Lower lobe of right lung (tissue), 2 donors: ENCODE results near the gene UBE2G2. TPM values are rescaled to one million over a fixed set of nuclear protein-coding genes. Genes with fewer than 3 reads are reported as not detected.

Experiments
- ATAC-seq, 2 donors: fragments of 200-7000 bp; cut with Tn5 transposase; one replicate each; pipeline ENCODE4 v1.9.1; 2020 to 2022; ENCODE audit warnings: mild to moderate bottlenecking in 2 of 2, moderate library complexity in 2 of 2
- DNase-seq: peaks from one replicate; pipeline ENCODE4 v3.0.0-alpha.2; 2020
- H3K27ac ChIP-seq: fragments of 200-600 bp; one replicate; pipeline ENCODE4 v1.8.0; 2022
- H3K27me3 ChIP-seq: fragments of 200-600 bp; one replicate; pipeline ENCODE4 v1.8.0; 2022; ENCODE audit warnings: low read depth
- H3K36me3 ChIP-seq: fragments of 200-600 bp; one replicate; pipeline ENCODE4 v1.8.0; 2022; ENCODE audit warnings: mild to moderate bottlenecking
- H3K4me1 ChIP-seq: fragments of 200-600 bp; one replicate; pipeline ENCODE4 v1.8.0; 2022
- H3K4me3 ChIP-seq: fragments of 200-600 bp; one replicate; pipeline ENCODE4 v1.8.0; 2022; ENCODE audit warnings: mild to moderate bottlenecking
- H3K9me3 ChIP-seq: fragments of 200-600 bp; one replicate; pipeline ENCODE4 v1.8.0; 2022
- CTCF ChIP-seq: fragments of 200-600 bp; IDR thresholded peaks from one replicate; pipeline ENCODE4 v1.8.0; 2022; ENCODE audit warnings: antibody characterized with exemption, mild to moderate bottlenecking
- intact Hi-C: fragments of 100-400 bp; cut with DNase I; formaldehyde crosslinking; loops from one replicate; pipeline ENCODE4 v1.11.0; 2022
- total RNA-seq: library from RNA; stranded (reverse); fragmentation: NEBNext Ultra II Directional; extraction: Animal tissue kit (Norgen Biotek cat#: 25700); gene quantifications from one replicate; pipeline ENCODE4 v1.2.1, GENCODE V29; 2021
- donor health status: DM: no; HTN: yes; CAD: no; lungs with severe emphysema.

UBE2G2 gene
- total RNA-seq, 1 donor from 2014 or later = 76.9 TPM

- peaks cover 3% of the 10 kb centered on the region for H3K9me3 ChIP-seq
- H3K27me3 ChIP-seq = no peaks in the 10 kb centered on the region
- H3K4me1 ChIP-seq = no peaks in the 10 kb centered on the region
- no peak for TF ChIP-seq CTCF
- H3K4me3 ChIP-seq = no peak overlapping the region
- no peak for DNase-seq
- ATAC-seq = no peak
- intact Hi-C loops = no loop called here
- no peaks in the 10 kb centered on the region for H3K36me3 ChIP-seq
- no peak overlapping the region for H3K27ac ChIP-seq
These were observed 45.0 kb downstream of the UBE2G2 start for GRCh38 chr21:44756423-44757185.

- ATAC-seq (no peak), DNase-seq (no peak)
- H3K4me1 ChIP-seq = no peaks in the 10 kb centered on the region
- peaks cover under 1% of the 10 kb centered on the region for H3K27me3 ChIP-seq
- H3K4me3 ChIP-seq = no peak overlapping the region
- no peak overlapping the region for H3K27ac ChIP-seq
- TF ChIP-seq CTCF = no peak
- intact Hi-C loops = no loop called here
- no peaks in the 10 kb centered on the region for H3K36me3 ChIP-seq
- peaks cover 3% of the 10 kb centered on the region for H3K9me3 ChIP-seq
These were observed 46.4 kb downstream of the UBE2G2 start for GRCh38 chr21:44755227-44755626.

- Histone ChIP-seq H3K4me1 (no peaks in the 10 kb centered on the region), H3K4me3 (no peak overlapping the region), H3K9me3 (peaks cover 3% of the 10 kb centered on the region), H3K27me3 (peaks cover 13% of the 10 kb centered on the region), H3K36me3 (no peaks in the 10 kb centered on the region), H3K27ac (no peak overlapping the region)
- intact Hi-C loops = no loop called here
- no peak for ATAC-seq
- no peak for DNase-seq
- no peak for TF ChIP-seq CTCF
These were observed 48.3 kb downstream of the UBE2G2 start for GRCh38 chr21:44753357-44753756.

- TF ChIP-seq CTCF = no peak
These were observed 48.9 kb downstream of the UBE2G2 start for GRCh38 chr21:44752671-44753235.

GRCh38 chr21:44751799-44752636, 49.6 kb downstream of the UBE2G2 start:
- Histone ChIP-seq H3K36me3 (no peaks in the 10 kb centered on the region), H3K9me3 (peaks cover 3% of the 10 kb centered on the region), H3K4me3 (no peak overlapping the region), H3K4me1 (no peaks in the 10 kb centered on the region), H3K27me3 (peaks cover 13% of the 10 kb centered on the region), H3K27ac (no peak overlapping the region)
- ATAC-seq (no peak), DNase-seq (no peak)
- intact Hi-C loops = no loop called here
- TF ChIP-seq CTCF = no peak

More at GRCh38 chr21:44752671-44753235, 48.9 kb downstream of the UBE2G2 start:
- H3K4me3 ChIP-seq = no peak overlapping the region
- intact Hi-C loops = no loop called here
- H3K4me1 ChIP-seq = no peaks in the 10 kb centered on the region
- no peak for ATAC-seq
- no peaks in the 10 kb centered on the region for H3K36me3 ChIP-seq
- H3K27ac ChIP-seq = no peak overlapping the region
- no peak for DNase-seq
- peaks cover 13% of the 10 kb centered on the region for H3K27me3 ChIP-seq
- H3K9me3 ChIP-seq = peaks cover 3% of the 10 kb centered on the region
